ENCODE results near the gene ADCY5. TPM values are rescaled to one million over a fixed set of nuclear protein-coding genes. Genes with fewer than 3 reads are reported as not detected.

Gene ADCY5
- total and polyA plus RNA-seq, 4 donors, result 0.74 to 6.6 (median 2.9) TPM

GRCh38 chr3:123339302-123339701 lies 109.6 kb downstream of the ADCY5 start:
- TF ChIP-seq HNF4A (conservative IDR thresholded peaks at IDR 0.05) (no peak), TAF1 (conservative IDR thresholded peaks at IDR 0.05) (no peak), RAD21 (IDR thresholded peaks at IDR 0.05) (no peak), GABPA (IDR thresholded peaks at IDR 0.05 in 1 of 2, conservative IDR thresholded peaks at IDR 0.05 in 1 of 2) (no peak), JUND (IDR thresholded peaks at IDR 0.05) (no peak), EGR1 (IDR thresholded peaks at IDR 0.05; ENCODE audit: low read depth in 2 of 2) (no peak)
- Histone ChIP-seq H3K27ac (ENCODE audit: low read depth in 1 of 2, low read length in 2 of 2) (no peak overlapping the region), H3K9ac (ENCODE audit: low read depth in 1 of 2, low read length in 2 of 2) (no peak overlapping the region), H3K27me3 (ENCODE audit: control insufficient read depth in 4 of 4, insufficient read depth in 4 of 4, low read length in 3 of 4) (no peaks in the 10 kb centered on the region), H3K4me3 (ENCODE audit: low read depth in 1 of 3, low read length in 3 of 3) (no peak overlapping the region), H3K4me1 (ENCODE audit: control insufficient read depth in 4 of 4, insufficient read depth in 4 of 4, low read length in 3 of 4) (no peaks in the 10 kb centered on the region), H3K36me3 (ENCODE audit: control insufficient read depth in 4 of 4, insufficient read depth in 3 of 4, low read depth in 1 of 4, low read length in 3 of 4) (no peaks in the 10 kb centered on the region), H3K9me3 (ENCODE audit: control insufficient read depth in 4 of 4, low read length in 3 of 4) (no peaks in the 10 kb centered on the region)
- no peak for DNase-seq (ENCODE audit: low spot score)
- WGBS, result 90% methylated on average over 3 of the region's 3 CpGs

DNA sequence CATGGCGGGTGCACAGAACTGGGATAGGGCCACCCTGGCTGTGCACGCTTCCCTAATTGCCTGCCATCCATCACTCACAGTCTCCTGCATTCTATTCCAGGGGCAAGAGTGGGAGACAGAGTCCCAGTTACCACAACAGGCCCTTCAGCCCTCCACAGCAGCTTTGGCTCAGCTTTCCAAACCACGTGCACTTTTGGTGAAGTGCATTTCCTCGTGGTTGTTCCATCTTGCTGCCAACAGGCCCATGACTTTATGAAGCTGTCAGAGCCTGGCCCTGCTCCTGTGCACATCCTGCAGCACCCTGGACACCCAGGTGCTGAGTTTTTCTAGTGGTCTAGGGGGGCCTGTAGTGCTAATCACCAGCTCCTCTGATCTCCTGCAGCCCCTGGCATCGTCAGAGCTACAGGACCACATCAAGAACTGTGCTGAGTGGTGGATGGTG lies 110.2 kb downstream of the ADCY5 start:
- H3K4me1 ChIP-seq (ENCODE audit: control insufficient read depth in 4 of 4, insufficient read depth in 4 of 4, low read length in 3 of 4), result no peaks in the 10 kb centered on the region
- no peak overlapping the region for H3K9ac ChIP-seq (ENCODE audit: low read depth in 1 of 2, low read length in 2 of 2)
- H3K27me3 ChIP-seq (ENCODE audit: control insufficient read depth in 4 of 4, insufficient read depth in 4 of 4, low read length in 3 of 4), result no peaks in the 10 kb centered on the region
- no peaks in the 10 kb centered on the region for H3K9me3 ChIP-seq (ENCODE audit: control insufficient read depth in 4 of 4, low read length in 3 of 4)
- H3K36me3 ChIP-seq (ENCODE audit: control insufficient read depth in 4 of 4, insufficient read depth in 3 of 4, low read depth in 1 of 4, low read length in 3 of 4), result no peaks in the 10 kb centered on the region
- 82% methylated on average over 5 of the region's 5 CpGs for WGBS
- H3K4me3 ChIP-seq (ENCODE audit: low read depth in 1 of 3, low read length in 3 of 3), result no peak overlapping the region
- H3K27ac ChIP-seq (ENCODE audit: low read depth in 1 of 2, low read length in 2 of 2), result no peak overlapping the region
- DNase-seq (ENCODE audit: low spot score), result no peak
- TF ChIP-seq RXRA (IDR thresholded peaks at IDR 0.05) (no peak), HNF4G (IDR thresholded peaks at IDR 0.05) (no peak), ATF3 (IDR thresholded peaks at IDR 0.05) (no peak), MAX (IDR thresholded peaks at IDR 0.05) (no peak), YY1 (IDR thresholded peaks at IDR 0.05) (no peak), EGR1 (IDR thresholded peaks at IDR 0.05; ENCODE audit: low read depth in 2 of 2) (no peak), RAD21 (IDR thresholded peaks at IDR 0.05) (no peak), CTCF (IDR thresholded peaks at IDR 0.05; ENCODE audit: low read depth, low read length, missing input control) (no peak), JUND (IDR thresholded peaks at IDR 0.05) (no peak), GABPA (IDR thresholded peaks at IDR 0.05 in 1 of 2, conservative IDR thresholded peaks at IDR 0.05 in 1 of 2) (no peak), NR2F2 (IDR thresholded peaks at IDR 0.05) (no peak), FOXA2 (IDR thresholded peaks at IDR 0.05) (no peak), FOXA1 (IDR thresholded peaks at IDR 0.05) (no peak)
- TF ChIP-seq, protein P1, sequence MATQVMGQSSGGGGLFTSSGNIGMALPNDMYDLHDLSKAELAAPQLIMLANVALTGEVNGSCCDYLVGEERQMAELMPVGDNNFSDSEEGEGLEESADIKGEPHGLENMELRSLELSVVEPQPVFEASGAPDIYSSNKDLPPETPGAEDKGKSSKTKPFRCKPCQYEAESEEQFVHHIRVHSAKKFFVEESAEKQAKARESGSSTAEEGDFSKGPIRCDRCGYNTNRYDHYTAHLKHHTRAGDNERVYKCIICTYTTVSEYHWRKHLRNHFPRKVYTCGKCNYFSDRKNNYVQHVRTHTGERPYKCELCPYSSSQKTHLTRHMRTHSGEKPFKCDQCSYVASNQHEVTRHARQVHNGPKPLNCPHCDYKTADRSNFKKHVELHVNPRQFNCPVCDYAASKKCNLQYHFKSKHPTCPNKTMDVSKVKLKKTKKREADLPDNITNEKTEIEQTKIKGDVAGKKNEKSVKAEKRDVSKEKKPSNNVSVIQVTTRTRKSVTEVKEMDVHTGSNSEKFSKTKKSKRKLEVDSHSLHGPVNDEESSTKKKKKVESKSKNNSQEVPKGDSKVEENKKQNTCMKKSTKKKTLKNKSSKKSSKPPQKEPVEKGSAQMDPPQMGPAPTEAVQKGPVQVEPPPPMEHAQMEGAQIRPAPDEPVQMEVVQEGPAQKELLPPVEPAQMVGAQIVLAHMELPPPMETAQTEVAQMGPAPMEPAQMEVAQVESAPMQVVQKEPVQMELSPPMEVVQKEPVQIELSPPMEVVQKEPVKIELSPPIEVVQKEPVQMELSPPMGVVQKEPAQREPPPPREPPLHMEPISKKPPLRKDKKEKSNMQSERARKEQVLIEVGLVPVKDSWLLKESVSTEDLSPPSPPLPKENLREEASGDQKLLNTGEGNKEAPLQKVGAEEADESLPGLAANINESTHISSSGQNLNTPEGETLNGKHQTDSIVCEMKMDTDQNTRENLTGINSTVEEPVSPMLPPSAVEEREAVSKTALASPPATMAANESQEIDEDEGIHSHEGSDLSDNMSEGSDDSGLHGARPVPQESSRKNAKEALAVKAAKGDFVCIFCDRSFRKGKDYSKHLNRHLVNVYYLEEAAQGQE (IDR thresholded peaks at IDR 0.05), result no peak
- TF ChIP-seq, protein P2, sequence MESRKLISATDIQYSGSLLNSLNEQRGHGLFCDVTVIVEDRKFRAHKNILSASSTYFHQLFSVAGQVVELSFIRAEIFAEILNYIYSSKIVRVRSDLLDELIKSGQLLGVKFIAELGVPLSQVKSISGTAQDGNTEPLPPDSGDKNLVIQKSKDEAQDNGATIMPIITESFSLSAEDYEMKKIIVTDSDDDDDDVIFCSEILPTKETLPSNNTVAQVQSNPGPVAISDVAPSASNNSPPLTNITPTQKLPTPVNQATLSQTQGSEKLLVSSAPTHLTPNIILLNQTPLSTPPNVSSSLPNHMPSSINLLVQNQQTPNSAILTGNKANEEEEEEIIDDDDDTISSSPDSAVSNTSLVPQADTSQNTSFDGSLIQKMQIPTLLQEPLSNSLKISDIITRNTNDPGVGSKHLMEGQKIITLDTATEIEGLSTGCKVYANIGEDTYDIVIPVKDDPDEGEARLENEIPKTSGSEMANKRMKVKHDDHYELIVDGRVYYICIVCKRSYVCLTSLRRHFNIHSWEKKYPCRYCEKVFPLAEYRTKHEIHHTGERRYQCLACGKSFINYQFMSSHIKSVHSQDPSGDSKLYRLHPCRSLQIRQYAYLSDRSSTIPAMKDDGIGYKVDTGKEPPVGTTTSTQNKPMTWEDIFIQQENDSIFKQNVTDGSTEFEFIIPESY (IDR thresholded peaks at IDR 0.05), result no peak

All from liver (tissue), 9 donors.